ENCODE results near the gene FHIT.

The FHIT gene

DNA sequence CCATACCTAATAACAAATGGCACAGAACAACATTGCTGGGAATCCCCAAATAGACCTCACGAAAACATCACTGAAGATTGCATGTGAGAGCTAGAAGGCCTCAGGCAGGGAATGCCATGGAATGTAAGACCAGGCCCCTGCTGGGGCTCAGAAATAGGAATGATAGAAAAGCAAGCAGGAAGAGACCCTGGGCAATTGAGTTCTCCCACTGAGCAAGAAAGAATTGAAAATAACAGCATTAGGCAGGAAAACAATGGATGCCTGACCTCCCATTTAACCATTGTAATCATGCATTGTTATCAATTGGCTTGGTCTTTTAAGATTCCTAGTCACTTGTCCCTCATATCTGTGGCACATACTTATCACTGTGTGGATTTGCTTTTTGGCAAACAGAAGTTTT is 581.6 kb downstream of the FHIT start:
- no peaks in the 10 kb centered on the region for H3K9me3 ChIP-seq
- TF ChIP-seq CTCF (IDR thresholded peaks at IDR 0.05; ENCODE audit: low read depth, low read length) = no peak
- no peaks in the 10 kb centered on the region for H3K36me3 ChIP-seq
- no peaks in the 10 kb centered on the region for H3K4me1 ChIP-seq
- no peak for DNase-seq
- H3K4me3 ChIP-seq (ENCODE audit: low read depth, low read length) = no peak overlapping the region
- H3K27me3 ChIP-seq = no peaks in the 10 kb centered on the region

- TF ChIP-seq CTCF (IDR thresholded peaks at IDR 0.05; ENCODE audit: low read depth, low read length) = no peak
- no peak for DNase-seq
- H3K4me1 ChIP-seq = no peaks in the 10 kb centered on the region
Measured at GRCh38 chr3:60660026-60660425, 591.2 kb downstream of the FHIT start.

GRCh38 chr3:60659098-60659497 is 592.2 kb downstream of the FHIT start:
- TF ChIP-seq CTCF (IDR thresholded peaks at IDR 0.05; ENCODE audit: low read depth, low read length) = no peak
- no peak overlapping the region for H3K4me3 ChIP-seq (ENCODE audit: low read depth, low read length)
- H3K9me3 ChIP-seq = no peaks in the 10 kb centered on the region
- H3K4me1 ChIP-seq = no peaks in the 10 kb centered on the region
- no peak for DNase-seq
- no peaks in the 10 kb centered on the region for H3K27me3 ChIP-seq
- no peaks in the 10 kb centered on the region for H3K36me3 ChIP-seq

More at GRCh38 chr3:60660026-60660425, 591.2 kb downstream of the FHIT start:
- Histone ChIP-seq H3K36me3 (no peaks in the 10 kb centered on the region), H3K27me3 (no peaks in the 10 kb centered on the region), H3K4me3 (ENCODE audit: low read depth, low read length) (no peak overlapping the region), H3K9me3 (no peaks in the 10 kb centered on the region)

DNA sequence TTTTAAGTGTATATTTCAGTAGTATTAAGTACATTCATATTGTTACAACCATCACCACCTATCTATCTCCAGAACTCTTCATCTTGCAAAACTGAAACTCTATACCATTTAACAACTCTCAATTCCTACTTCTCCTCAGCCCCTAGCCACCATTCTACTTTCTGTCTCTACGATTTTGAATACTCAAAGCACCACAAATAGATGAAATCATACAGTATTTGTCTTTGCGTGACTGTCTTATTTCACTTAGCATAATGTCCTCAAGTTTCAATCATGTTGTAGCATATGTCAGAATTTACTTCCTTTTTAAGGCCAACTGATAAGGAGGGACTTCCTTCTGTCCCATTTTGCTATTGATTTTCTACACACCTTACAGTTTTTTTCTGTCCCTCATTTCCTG is 593.3 kb downstream of the FHIT start:
- DNase-seq = no peak
- Histone ChIP-seq H3K27me3 (no peaks in the 10 kb centered on the region), H3K4me1 (no peaks in the 10 kb centered on the region), H3K9me3 (no peaks in the 10 kb centered on the region), H3K36me3 (no peaks in the 10 kb centered on the region), H3K4me3 (ENCODE audit: low read depth, low read length) (no peak overlapping the region)
- no peak for TF ChIP-seq CTCF (IDR thresholded peaks at IDR 0.05; ENCODE audit: low read depth, low read length)

DNA sequence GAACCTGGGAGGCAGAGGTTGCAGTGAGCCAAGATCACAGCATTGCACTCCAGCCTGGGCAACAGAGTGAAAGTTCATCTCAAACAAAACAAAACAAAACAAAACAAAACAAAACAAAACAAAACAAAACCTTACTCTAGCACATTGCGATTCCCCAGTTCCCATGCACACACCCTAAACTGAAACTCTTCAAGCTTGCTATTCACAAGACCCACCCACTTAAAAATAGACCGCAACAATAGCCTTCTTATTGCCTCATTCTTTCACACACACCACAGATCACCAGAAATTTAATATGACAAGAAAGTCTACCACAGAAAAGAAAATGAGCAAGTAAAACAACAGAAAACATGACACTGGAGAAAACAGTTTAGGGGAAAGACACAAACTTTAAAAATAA is 598.4 kb downstream of the FHIT start:
- Histone ChIP-seq H3K36me3 (no peaks in the 10 kb centered on the region), H3K4me3 (ENCODE audit: low read depth, low read length) (no peak overlapping the region), H3K9me3 (no peaks in the 10 kb centered on the region), H3K27me3 (no peaks in the 10 kb centered on the region), H3K4me1 (no peaks in the 10 kb centered on the region)
- no peak for DNase-seq
- no peak for TF ChIP-seq CTCF (IDR thresholded peaks at IDR 0.05; ENCODE audit: low read depth, low read length)

DNA sequence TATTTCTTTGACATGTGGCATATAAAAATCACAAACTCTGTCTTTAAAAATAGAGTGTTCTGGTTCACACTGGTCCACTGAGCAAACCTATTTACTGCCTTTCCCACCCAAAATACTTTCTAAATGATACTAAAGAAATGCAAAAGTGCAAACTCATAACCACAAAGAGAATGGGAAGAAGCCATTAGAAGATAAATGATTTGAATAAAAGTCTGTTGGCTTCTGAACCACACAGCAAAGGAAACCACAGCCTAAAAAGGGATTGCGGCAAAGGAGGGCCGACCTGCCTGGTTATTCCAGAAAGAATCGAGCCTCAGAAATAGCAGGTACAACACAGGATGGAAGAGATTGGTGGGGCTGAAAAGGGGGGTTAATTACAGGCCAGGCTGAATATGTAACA is 599.5 kb downstream of the FHIT start:
- H3K36me3 ChIP-seq = no peaks in the 10 kb centered on the region
- no peak for DNase-seq
- no peaks in the 10 kb centered on the region for H3K9me3 ChIP-seq
- H3K4me1 ChIP-seq = no peaks in the 10 kb centered on the region
- no peaks in the 10 kb centered on the region for H3K27me3 ChIP-seq
- H3K4me3 ChIP-seq (ENCODE audit: low read depth, low read length) = no peak overlapping the region
- no peak for TF ChIP-seq CTCF (IDR thresholded peaks at IDR 0.05; ENCODE audit: low read depth, low read length)
